Mucosa of rectum (tissue), 2 donors: ENCODE results near the gene ASB16.
A peak's percentile ranks its signal among the peaks of the same experiment; 100 is the strongest.

Source experiments
- H3K27ac ChIP-seq, 2 donors: one replicate each; pipeline ENCODE4 v1.7.0; 2013; ENCODE audit warnings: inconsistent platforms in 2 of 2, low read depth in 2 of 2, low read length in 2 of 2
- H3K27me3 ChIP-seq, 2 donors: one replicate each; pipeline ENCODE4 v1.7.0; 2013; ENCODE audit warnings: low read length in 2 of 2; ENCODE audit not compliant: control insufficient read depth in 2 of 2, insufficient read depth in 2 of 2
- H3K36me3 ChIP-seq, 2 donors: one replicate each; pipeline ENCODE4 v1.7.0; 2013; ENCODE audit warnings: low read length in 2 of 2; ENCODE audit not compliant: control insufficient read depth in 2 of 2, insufficient read depth in 2 of 2
- H3K4me1 ChIP-seq, 2 donors: one replicate each; pipeline ENCODE4 v1.7.0; 2013; ENCODE audit warnings: low read length in 2 of 2, mild to moderate bottlenecking in 1 of 2; ENCODE audit not compliant: control insufficient read depth in 2 of 2, insufficient read depth in 2 of 2
- H3K4me3 ChIP-seq, 2 donors: one replicate each; pipeline ENCODE4 v1.7.0; 2013; ENCODE audit warnings: low read length in 2 of 2
- H3K9ac ChIP-seq, 2 donors: one replicate each; pipeline ENCODE4 v1.7.0; 2013; ENCODE audit warnings: low read length in 2 of 2, low read depth in 1 of 2, mild to moderate bottlenecking in 1 of 2
- H3K9me3 ChIP-seq, 2 donors: one replicate each; pipeline ENCODE4 v1.7.0; 2013; ENCODE audit warnings: low read length in 2 of 2; ENCODE audit not compliant: control insufficient read depth in 2 of 2
- donor health status: healthy.
- donor health status: Normal muscosa, but diverticular disease.

The ASB16 gene

DNA sequence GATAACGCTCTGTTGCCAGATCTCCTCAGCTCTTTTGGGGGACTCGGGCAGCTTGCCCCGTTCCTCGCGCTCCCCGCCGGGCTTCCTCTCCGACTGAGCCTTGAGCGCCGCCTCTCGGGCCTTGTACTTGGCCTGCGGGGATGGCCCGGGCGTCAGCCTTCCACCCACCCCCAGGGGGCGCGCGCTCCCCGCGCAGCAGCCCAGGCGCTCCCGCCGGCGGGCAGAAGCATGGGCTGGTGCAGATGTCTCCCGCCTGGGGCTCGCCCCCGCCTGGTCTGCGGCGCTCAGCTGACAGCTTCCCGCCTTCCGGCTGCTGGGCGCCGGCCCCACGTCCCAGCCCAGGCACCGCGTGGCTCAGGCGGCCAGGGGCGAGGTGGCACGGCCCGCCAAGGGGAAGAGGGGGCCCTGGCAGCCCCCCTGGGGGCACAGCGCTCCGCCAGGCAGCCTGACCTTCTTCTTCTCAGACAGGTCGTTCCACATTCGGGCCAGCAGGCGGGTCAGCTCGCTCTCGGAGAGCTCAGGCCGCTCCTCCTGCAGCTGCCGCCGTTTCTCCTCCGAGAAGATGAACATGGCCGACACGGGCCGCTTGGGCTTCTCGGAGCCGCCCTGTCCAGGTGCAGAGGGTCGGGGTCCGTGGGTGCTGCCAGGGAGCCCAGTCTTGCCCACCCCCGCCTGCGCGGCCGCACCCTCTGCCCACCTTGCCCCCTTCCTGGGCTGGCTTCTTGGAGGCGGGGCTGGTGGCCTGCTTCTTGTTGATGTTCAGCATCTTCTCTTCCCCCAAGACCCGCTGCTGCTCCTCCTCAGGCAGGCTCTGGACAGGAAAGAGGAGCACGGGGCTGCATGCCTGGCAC is 40.1 kb downstream of the ASB16 start:
- peaks cover 61 to 63% of the 10 kb centered on the region in 2 donors for H3K36me3 ChIP-seq
- peaks cover 10 to 15% of the 10 kb centered on the region in 2 donors for H3K4me1 ChIP-seq
- H3K9me3 ChIP-seq = no peaks in the 10 kb centered on the region
- peak overlapping the region in 1 of 2 donors; percentile 23 for H3K27ac ChIP-seq
- peak overlapping the region; percentile 6 to 41 for H3K9ac ChIP-seq
- peak overlapping the region; percentile 17 to 20 for H3K4me3 ChIP-seq
- no peaks in the 10 kb centered on the region for H3K27me3 ChIP-seq

GRCh38 chr17:44211281-44212265 is 41.1 kb downstream of the ASB16 start:
- Histone ChIP-seq H3K9ac (no peak overlapping the region), H3K9me3 (no peaks in the 10 kb centered on the region), H3K4me3 (no peak overlapping the region), H3K4me1 (peaks cover 10 to 22% of the 10 kb centered on the region in 2 donors), H3K27ac (no peak overlapping the region), H3K27me3 (no peaks in the 10 kb centered on the region), H3K36me3 (peaks cover 71 to 72% of the 10 kb centered on the region in 2 donors)

DNA sequence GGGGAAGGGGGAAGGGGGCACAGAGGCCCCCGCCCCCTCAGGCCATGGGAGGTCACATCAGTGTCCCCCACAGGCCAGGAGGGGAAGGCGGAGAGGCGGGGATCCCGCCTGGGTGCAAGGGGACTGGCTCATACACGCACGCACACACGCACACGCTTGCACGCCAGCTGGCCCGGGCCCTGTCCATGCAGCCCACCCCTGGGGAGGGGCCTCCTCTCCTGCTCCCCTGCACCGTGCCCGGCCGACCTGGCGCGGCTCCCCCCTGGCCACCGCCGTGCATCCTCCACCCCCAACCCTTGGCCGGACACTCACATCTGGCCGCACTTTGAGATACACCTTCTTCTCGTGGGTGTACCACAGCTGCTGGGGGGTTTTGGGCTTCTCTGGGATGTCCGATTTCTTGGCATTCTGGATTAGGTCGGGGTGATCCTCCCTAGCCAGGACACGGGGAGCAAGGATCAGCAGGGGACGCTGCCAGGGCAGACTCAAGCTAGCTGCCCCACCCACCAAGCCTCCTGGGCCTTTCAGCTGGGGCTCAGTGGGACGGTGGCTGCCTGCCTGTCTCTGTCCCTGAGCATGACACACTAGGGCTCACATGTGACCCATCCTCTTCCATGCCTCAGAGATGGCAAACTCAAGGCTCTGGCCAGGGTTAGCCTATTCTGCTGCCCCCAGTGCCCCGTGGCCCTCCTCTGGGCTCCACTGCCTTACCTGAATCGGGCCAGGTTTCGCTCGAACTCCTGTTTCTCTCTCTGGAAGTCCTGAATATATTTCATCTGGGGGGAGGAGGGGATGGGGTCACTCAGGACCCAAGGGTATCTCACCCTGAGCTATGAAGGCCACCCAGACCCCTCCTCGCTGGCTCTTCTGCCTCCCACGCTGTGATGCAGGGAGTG is 42.3 kb downstream of the ASB16 start:
- H3K27me3 ChIP-seq = no peaks in the 10 kb centered on the region
- H3K4me3 ChIP-seq = no peak overlapping the region
- no peaks in the 10 kb centered on the region for H3K9me3 ChIP-seq
- H3K9ac ChIP-seq = no peak overlapping the region
- H3K36me3 ChIP-seq = peaks cover 67 to 70% of the 10 kb centered on the region in 2 donors
- H3K4me1 ChIP-seq = peaks cover 19 to 33% of the 10 kb centered on the region in 2 donors
- H3K27ac ChIP-seq = no peak overlapping the region

DNA sequence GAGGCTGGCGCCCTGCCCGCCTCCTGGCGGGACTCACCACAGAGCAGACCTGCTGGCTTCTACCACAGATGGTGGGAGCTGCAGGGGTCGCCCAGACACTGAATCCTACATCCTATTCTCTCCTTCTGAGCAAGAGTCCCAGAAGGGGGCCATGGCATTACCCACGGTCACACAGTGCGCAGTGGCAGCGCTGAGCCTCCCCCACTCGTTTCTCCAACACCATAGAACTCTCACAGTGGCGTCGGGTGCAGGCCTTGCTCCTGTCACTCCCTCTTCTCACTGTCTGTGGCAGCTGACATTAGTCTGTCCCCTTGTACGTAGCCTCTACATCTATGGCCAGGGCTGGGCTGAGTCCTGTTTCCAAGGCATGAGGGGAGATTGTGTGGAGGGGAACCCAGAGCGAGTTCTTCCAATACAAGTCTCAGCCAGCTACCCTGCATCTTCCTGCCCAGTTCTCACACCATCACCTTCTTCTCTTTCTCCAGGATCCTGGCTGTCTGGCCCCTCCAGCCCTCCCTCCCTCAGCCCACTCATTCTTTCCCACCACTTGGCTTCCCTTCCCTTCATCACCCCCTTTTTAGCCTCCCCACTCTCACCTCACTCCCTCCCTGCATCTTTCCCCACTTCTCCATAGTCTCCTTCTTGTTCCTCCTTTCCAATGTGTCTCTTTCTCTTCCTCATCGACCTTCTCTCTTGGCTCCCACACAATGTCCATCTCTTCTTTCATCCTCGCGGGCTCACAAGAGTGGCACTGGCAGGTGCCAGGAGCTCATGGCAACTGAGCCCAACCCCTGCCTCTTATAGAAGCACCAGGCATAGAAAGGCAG is 43.1 kb downstream of the ASB16 start:
- Histone ChIP-seq H3K27ac (no peak overlapping the region), H3K9me3 (no peaks in the 10 kb centered on the region), H3K4me3 (no peak overlapping the region), H3K4me1 (peaks cover 24 to 39% of the 10 kb centered on the region in 2 donors), H3K9ac (no peak overlapping the region), H3K27me3 (no peaks in the 10 kb centered on the region), H3K36me3 (peaks cover 60 to 62% of the 10 kb centered on the region in 2 donors)

- H3K9ac ChIP-seq = no peak overlapping the region
- H3K27me3 ChIP-seq = no peaks in the 10 kb centered on the region
- no peak overlapping the region for H3K27ac ChIP-seq
- peaks cover 24 to 39% of the 10 kb centered on the region in 2 donors for H3K4me1 ChIP-seq
- peaks cover 56 to 57% of the 10 kb centered on the region in 2 donors for H3K36me3 ChIP-seq
- no peaks in the 10 kb centered on the region for H3K9me3 ChIP-seq
- no peak overlapping the region for H3K4me3 ChIP-seq
These were observed 43.7 kb downstream of the ASB16 start for GRCh38 chr17:44214230-44214494.

- peaks cover 20 to 36% of the 10 kb centered on the region in 2 donors for H3K4me1 ChIP-seq
- no peak overlapping the region for H3K4me3 ChIP-seq
- H3K27me3 ChIP-seq = no peaks in the 10 kb centered on the region
- no peak overlapping the region for H3K9ac ChIP-seq
- H3K27ac ChIP-seq = no peak overlapping the region
- H3K9me3 ChIP-seq = no peaks in the 10 kb centered on the region
- H3K36me3 ChIP-seq = peaks cover 49 to 51% of the 10 kb centered on the region in 2 donors
These were observed 44.4 kb downstream of the ASB16 start for GRCh38 chr17:44214896-44215295.

GRCh38 chr17:44216173-44216572 is 45.7 kb downstream of the ASB16 start:
- Histone ChIP-seq H3K27ac (peak overlapping the region in 1 of 2 donors; percentile 63), H3K27me3 (no peaks in the 10 kb centered on the region), H3K4me3 (peak overlapping the region in 1 of 2 donors; percentile 31)

DNA sequence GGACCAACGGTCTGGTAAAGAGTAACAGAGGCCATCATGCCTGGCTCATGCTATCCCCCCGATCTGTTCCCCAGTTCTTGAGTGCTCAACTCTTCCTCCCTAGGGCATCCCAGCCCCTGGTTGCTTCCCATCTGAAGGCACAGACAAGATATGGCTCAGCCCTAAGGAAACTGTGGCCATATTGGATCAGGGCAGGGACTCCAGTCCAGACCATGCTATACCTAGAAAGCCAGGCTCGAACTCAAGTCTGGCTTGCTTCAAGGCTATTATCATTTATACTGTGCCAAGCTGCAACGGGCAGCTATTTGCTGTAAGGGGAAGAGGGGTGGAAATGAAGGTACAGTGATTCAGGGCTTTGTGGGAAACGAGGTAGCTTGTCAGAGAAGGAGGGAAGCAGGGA is 46.2 kb downstream of the ASB16 start:
- no peaks in the 10 kb centered on the region for H3K9me3 ChIP-seq
- H3K27ac ChIP-seq = peak overlapping the region in 1 of 2 donors; percentile 63
- peaks cover 14 to 26% of the 10 kb centered on the region in 2 donors for H3K4me1 ChIP-seq
- no peaks in the 10 kb centered on the region for H3K27me3 ChIP-seq
- peak overlapping the region in 1 of 2 donors; percentile 31 for H3K4me3 ChIP-seq
- H3K36me3 ChIP-seq = peaks cover 39 to 40% of the 10 kb centered on the region in 2 donors
- peak overlapping the region in 1 of 2 donors; percentile 14 for H3K9ac ChIP-seq

More at GRCh38 chr17:44216173-44216572, 45.7 kb downstream of the ASB16 start:
- Histone ChIP-seq H3K36me3 (peaks cover 44 to 45% of the 10 kb centered on the region in 2 donors), H3K4me1 (peaks cover 14 to 26% of the 10 kb centered on the region in 2 donors), H3K9ac (no peak overlapping the region), H3K9me3 (no peaks in the 10 kb centered on the region)
